HG03432 (cell line): ENCODE results near the gene FBXO42.
"Not testable (repeated sequence)": the region's sequence is repeated elsewhere in the genome, so short reads cannot be mapped to it uniquely, and the experiment has no call there.

Source experiments
- ATAC-seq: cut with Tn5 transposase; IDR thresholded peaks from one replicate; pipeline ENCODE4 v1.9.1; 2021; ENCODE audit warnings: mild to moderate bottlenecking, moderate library complexity; ENCODE audit not compliant: unreplicated experiment

The FBXO42 gene

DNA sequence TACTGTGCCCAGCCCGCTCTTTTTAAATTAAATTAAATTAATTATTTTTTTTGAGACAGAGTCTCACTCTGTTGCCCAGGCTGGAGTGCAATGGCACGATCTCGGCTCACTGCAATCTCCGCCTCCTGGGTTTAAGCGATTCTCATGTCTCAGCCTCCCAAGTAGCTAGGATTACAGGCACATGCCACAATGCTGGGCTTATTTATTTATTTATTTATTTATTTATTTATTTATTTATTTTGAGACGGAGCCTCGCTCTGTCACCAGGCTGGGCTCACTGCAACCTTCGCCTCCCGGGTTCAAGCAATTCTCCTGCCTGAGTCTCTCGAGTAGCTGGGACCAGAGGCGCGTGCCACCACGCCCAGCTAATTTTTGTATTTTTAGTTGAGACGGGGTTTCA, 129.6 kb downstream of the FBXO42 start:
- not testable (repeated sequence) for ATAC-seq

DNA sequence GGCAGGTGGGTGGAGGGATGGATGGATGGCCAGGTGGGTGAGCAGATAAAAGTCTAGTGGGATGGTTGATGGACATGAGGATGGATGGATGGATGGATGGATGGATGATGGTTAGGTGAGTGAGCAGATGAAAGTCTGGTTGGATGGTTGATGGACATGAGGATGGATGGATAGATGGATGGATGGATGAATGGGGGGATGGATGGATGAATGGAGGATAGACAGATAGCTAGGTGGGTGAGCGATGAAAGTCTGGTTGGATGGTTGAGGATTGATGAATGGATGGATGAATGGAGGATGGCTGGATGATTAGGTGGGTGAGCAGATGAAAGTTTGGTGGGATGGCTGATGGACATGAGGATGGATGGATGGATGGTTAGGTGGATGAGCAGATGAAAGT, 130.8 kb downstream of the FBXO42 start:
- ATAC-seq, result no peak

DNA sequence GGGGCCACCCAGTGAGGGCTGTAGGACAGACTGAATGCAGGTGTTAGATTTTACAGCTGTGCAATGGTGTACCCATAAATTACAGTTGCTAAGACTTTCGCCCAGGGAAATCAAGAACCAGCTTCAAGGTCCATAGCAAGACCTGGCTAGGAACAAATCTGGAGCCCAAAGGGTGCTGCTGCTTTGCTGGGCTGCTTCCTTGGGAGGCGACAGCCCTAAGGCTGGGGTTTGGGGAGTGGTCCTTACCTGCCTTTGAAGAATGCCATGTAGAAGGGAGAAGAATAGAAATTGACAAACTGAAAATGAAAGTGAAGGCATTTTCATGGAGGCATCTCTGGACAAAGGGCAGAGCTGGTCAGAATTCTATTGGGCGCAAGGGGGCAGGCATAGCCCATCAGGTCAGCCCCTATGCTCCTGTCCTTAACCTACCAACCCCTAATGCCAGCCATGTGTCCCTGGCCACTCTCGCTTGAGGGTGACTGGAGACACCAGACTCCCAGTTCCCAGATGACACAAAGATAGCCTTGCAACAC, 132.2 kb downstream of the FBXO42 start:
- no peak for ATAC-seq

DNA sequence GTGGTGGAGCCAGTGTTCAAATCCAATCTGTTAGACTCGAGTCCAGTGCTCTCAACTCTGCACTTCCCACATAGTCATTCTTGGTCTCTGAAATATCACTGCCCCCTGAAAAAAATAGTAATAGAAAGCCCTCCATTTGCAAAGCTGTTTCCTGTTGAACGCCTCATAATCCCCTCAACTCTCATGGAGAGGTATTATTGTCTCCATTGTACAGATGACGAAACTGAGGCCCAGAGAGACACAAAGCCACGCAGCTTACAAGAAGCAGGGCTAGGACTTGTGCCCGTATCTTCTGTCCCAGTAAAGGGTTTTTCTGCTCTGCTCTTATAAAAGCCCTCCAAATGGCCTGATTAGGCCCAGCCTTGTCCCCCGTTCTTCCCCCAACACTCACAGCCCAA, 133.6 kb downstream of the FBXO42 start:
- no peak for ATAC-seq

DNA sequence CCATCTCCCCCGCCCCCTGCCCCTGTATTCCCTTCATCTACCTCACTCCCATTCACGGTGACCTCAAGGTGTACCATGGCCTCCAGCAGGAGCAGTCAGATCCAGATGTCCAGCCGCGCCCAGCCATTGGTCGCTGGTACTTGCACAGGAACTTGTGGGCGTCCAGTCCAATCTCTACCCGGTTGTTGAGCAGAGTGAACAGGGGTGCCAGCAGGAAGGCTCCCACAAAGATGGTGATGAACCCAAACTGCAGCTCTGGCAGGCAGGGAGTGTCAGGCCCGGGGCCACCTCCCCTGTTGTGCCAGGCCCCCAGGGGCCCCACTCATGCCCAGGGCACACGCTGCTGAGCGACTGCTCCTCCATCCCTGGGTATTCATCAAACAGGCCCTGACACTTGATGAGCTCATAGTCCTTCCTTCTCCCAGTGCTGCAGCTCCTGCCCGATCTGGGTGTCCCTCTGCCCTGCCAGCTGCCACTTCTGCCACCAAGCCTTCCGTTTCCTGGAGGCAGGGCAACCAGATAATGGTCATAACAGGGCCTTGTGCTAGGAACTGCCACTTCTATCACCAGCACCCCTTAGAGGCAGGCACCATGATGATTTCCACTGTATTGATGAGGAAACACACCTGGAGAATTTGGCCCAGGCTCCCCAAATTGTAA, 134.1 kb downstream of the FBXO42 start:
- ATAC-seq, result no peak

DNA sequence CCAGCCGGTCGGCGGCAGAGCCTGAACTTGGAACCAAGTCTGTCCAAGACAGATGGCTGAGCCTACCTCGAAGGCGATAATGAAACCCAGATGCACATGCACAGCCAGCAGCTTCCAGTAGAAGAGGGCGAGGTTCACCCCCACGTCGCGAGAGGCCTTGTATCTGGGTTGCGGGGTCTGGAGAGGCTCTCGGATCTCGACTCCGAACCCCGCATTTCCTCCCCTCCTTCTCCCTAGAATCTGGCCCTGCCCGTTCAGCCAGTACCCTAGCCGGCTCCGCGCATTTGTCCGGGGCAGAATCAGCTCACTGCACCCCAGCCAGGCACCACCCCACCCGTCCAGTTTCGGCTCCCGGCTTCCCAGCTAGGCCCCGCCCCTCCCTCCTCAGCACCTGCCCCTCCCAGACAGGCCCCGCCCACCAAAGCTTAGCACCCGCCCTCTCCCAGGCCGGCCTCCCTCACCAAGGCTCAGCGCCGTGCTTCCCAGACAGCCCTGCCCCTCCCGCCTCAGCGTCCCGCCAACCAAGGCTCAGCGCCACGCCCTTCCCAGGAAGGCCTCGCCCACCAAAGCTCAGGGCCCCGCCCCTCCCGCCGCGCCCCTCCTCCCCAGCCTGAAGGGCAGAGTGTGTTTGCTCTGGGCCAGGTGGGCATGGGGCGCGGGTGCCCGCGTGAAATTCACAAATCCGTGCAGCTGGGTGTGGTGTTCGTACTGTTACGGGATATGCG, 135.1 kb downstream of the FBXO42 start:
- peak; percentile 92 for ATAC-seq

DNA sequence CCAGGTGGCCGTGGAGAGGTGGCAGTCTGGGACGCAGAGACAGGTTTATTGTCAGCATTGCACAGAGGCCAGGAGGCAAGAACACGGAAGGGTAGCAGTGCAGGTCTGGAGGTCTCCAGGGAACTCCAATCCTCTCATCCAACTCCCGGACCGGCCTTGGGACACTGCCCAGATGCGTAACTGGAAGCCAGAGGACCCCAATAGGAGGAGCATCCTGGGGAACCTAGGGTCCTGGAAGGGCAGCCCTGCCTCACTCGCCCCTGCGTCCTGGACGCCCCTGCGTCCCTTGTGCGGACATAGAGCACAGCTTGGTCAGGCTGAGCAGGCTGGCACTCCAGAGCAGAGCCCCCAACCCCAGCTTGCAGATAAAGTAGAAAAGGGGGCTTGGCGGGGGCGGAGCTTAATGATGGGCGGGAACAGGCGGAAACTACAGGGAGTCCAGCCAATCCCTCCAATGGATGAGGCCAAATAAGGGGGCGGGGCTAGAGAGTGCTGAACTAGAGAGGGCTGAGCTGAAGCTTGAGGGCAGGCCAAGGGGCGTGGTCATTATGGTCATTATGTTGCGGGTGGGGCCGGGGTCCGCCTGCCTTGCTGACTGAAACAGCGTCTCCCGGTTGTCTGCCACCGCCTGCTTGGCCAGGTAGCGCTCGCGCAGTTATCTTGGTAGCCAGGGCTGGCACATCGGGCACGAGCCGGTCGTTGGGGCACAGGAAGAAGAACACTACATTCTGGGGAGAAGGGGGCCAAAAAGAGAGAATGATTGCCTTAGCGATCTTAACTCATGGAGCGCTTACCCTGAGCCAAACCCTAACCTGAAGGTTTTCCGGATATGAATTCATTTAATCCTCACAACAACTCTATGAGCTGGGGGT, 136.2 kb downstream of the FBXO42 start:
- no peak for ATAC-seq

DNA sequence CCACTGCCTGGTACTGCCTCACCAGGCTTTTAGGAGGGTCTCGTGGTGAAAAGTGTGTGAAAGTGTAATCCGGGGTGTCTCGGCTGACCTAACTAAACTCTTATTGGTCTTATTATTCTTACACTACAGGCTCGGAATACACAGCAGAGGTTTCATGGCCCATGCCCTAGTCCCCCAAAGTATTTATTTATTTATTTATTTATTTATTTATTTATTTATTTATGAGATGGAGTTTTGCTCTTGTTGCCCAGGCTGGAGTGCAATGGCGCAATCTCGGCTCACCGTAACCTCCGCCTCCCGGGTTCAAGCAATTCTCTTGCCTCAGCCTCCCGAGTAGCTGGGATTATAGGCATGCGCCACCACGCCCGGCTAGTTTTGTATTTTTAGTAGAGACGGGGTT, 137.0 kb downstream of the FBXO42 start:
- not testable (repeated sequence) for ATAC-seq

DNA sequence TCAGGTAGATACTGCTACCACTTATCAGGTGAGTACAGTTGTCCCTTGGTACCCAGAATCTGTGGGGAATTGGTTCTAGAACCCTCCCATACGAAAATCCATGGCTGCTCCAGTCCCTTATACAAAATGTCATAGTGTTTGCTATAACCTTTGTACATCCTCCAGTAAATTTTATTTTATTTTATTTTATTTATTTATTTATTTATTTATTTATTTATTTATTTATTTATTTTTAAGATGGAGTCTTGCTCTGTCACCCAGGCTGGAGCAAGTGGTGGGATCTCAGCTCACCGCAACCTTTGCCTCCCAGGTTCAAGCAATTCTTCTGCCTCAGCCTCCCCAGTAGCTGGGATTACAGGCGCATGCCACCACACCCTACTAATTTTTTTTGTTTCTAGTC, 138.7 kb downstream of the FBXO42 start:
- not testable (repeated sequence) for ATAC-seq

DNA sequence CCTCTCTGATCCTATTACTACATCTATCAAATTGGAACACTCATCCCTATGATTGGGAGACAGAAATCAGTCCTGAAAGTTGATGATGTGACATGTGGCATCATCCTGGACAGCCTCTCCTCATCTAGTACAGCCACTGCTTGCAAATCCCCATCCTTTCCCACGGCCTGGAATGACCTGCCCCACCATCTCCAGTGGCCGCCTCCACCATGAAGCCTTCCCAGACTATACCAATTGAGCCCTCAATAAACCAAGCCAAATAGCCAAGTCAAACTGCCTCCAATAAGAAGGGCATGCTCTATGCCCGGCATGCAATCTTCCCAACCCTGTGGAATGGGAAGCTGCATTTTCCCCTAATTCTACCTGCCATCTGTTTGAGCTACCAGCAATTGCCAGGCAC, 139.3 kb downstream of the FBXO42 start:
- no peak for ATAC-seq

DNA sequence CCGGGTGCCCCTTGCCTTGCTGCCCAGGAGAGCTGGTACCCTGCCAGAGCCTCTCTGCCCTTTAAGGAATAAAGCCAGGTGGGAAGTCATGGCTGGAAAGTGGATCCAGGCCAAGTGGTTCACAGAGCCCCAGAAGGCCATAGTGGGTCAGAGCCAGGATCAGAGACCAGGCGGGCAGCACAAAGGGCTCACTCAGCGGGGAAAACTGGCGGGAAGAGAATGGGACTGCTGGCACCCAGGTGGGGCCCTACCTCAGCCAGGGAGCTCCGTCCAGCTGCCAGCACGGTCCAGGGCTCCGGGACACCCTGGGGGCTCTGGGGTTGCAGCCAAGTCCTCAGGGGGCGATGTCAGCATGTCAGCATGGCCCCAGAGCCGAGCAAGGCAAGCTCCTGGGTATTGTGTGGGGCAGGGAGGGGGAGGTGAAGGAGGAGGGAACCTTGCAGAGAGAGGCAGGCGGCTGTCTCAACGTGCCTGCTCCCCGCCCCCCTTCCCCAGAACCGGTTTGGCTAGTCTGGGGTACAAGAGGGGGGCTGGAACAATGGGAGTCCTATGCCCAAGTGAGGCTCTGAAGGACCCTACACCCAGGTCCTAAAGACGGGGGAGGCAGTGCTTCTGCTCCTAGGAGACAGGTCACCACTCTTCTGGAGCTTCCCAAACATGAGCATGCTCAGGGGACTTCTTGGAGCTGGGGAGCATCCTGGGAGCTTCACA, 139.9 kb downstream of the FBXO42 start, which contains the start of gene ARHGEF19:
Gene ARHGEF19, minus strand, starts transcription at position 402 of the 711 bp plus-strand sequence. CDS start 3,598 bp downstream, outside the sequence.
- ATAC-seq, result no peak

DNA sequence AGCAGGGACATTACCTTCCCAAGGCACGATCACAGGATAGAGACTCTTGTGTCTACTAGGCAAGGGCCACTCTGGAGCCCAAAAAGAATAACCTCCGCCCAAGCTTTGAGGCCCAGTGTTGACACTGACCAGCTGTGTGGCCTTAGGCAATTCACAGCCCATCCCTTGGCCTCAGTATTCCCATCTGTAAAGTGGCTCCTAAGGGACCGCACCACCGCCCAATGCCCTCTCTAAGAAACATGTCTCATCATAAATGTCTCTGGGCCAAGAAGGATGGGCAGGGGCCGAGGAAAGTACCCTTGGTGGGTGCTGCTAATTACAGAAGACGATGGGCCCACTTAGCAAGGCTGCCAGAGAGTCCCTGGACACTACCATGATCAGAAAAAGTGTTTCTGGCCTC, 140.5 kb downstream of the FBXO42 start:
- ATAC-seq, result no peak

DNA sequence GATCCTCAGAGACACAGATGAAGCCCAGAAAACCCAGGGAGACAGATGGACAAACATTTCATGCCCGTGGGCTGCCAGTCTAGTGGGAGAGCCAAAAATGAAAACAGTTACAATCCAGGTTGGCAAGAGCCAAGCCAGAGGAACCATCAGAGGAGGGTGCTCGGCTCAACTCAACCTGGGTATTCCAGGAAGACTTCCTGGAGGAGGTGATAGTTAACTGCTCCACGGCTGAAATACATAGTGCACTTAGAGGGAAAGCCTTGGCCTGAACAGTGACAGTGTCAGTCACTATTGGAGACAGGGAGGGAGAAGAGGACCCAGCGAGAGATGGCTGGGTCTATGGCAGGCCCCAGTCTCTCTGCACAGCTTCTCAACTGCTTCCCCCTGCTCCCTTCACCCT, 141.7 kb downstream of the FBXO42 start:
- ATAC-seq, result no peak

DNA sequence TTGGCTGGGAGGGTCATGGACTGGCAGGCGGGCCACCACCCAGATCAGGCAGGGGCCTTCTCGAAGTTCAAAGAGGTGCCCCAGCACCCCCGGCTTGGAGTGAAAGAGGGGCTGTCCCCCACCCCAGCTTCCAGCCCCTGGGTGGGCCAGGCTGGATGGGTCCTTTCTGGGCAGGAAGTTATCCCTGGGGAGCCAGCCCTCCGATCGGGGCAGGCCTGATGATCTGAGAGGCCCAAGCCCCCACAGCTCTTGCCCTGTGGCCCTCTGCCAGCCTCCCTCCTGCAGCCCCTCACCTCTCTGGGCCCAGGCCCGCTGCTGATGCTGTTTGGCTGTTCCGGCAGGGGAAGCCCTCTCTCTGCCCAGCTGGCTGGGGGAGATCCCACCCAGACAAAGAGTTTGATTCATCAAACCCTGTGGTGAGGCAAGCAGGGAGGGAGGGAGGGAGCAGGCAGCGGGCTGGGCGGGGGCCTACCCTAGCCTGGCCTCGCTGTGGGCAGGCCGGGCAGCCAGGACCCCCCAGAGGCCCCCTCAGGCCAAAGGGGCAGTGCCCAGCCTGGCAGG, 142.4 kb downstream of the FBXO42 start:
- no peak for ATAC-seq

DNA sequence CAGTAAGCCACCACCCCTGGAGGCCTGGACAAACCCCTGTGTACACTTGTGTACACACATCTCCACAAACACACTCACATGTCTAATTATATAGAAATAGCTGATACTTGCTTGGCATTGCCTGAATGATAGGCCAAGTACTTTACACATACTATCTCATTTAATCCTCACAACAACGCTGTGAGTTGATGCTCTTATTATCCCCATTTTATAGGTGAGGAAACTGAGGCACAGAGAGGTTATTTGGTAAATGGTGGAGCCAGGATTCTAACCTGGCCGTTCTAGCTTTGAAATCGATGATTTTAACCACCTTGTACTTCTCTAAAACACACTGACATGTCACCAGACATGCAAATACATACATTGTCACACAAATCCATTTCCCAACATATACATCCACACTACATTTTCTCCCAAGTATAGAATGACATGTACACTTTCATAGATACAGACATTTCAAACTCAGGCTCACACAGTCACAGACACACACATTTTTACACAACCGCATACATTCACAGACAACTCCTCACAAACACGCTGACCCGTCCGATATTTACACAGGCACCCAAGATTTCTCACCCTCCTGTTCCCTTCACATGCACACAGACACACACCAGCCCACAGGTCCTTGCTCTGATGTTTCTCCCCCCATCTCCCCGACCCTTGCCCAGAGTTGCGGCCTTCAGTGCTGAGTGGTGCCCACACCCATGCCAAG, 143.0 kb downstream of the FBXO42 start:
- no peak for ATAC-seq

DNA sequence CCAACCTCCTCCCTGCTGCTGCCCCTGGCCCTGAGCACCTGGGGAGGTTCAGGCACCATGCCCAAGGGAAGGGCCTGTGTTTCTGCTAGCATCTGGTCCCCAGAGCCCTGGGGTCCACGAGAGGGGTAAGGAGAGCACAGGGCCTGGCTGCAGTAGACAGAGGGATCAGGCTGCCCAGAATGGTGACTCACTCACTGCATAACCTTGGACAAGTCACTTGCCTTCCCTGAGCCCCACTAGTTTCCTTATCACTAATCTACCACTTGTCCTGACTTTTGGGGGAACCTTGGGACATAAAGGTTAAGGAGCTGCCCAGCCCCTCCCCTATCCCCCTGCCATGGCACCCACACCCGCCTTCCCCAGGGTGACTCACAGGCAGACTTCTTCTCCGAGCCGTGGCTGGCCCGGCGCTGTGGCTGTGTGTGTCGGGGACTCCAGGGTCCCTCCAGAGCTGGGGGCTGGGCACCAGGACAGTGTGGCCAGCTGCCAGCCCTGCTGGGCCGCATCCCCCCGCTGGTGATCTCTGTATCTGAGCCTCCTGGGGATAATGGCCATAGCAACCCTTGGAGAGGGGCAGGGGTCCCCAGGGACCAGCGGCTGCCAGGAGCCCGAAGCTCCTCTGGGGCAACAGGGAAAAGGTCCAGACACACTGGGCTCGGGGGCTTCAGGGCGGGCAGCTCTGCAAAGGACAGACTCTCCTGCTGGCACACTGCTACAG, 143.9 kb downstream of the FBXO42 start:
- ATAC-seq, result no peak

DNA sequence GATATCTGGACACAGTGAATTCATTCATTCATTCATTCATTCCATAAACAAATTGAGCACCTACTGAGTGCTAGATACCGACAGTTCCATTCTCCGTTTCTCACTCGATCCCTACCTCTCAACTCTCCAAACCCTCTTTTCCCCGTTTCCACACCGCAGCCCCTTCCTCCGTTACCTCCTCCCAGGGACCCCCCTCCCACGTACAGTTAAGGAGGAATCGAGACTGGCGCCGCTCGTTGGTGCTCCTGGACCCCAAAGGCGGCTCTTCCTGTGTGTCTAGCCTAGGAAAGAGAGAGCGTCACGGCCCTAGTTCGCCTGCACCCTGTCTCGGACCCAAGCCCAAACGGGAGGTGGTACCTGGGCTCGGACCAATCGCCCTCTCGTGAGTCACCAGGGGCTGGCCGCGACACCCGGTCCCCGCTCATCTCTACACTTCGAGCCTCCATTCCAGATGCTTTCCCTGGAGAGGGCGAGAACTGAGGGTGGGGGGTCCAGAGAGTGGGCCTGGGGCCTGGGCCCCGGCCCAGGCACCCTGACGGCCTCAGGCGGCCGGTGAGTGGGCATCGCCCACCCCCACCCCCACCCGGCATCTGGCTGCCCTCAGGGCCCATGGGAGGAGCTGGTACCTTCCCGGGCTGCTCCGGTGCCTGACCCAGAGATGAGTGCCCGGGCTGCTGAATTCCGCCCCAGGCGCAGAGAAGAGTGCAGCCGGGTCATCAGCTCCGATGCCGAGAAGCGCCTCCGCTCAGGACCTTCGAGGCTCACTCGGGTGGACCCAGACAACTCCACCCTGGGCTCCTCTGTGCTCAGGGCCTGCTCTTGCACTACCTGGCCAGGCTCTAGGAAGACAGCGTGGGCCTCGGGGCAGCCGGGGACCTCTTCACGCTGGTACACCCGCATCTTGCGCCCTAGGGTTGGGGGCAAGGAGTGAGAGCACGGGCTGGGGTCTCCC, 144.7 kb downstream of the FBXO42 start:
- ATAC-seq, result no peak
